GM12864 (cell line): Measurements from ENCODE around the gene ZG16B.
A peak's percentile ranks its signal among the peaks of the same experiment; 100 is the strongest.

Experiments used
- DNase-seq: peaks from one replicate; pipeline ENCODE4 v3.0.0-alpha.2; 2011; ENCODE audit warnings: low read depth
- H3K4me3 ChIP-seq: 2 replicates; pipeline ENCODE4 v1.5.1; 2011; ENCODE audit warnings: mild to moderate bottlenecking, low read depth, low read length, control low read depth
- CTCF ChIP-seq: IDR thresholded peaks from 2 replicates; pipeline ENCODE4 v1.5.1; 2011; ENCODE audit warnings: low read depth, mild to moderate bottlenecking, moderate library complexity, low read length, control low read depth, inconsistent platforms; ENCODE audit errors: missing control alignments

ZG16B gene

GRCh38 chr16:2814551-2815298 lies 15.4 kb upstream of the ZG16B start:
- no peak overlapping the region for H3K4me3 ChIP-seq
- TF ChIP-seq CTCF = no peak
- DNase-seq = no peak

GRCh38 chr16:2815299-2815771 lies 14.8 kb upstream of the ZG16B start:
- no peak overlapping the region for H3K4me3 ChIP-seq
- no peak for TF ChIP-seq CTCF
- DNase-seq = no peak

GRCh38 chr16:2816751-2817339 lies 13.3 kb upstream of the ZG16B start, which contains the start of gene PRSS21:
Gene PRSS21 (plus strand): TSS chr16:2817237. CDS start chr16:2817269, 32 bp downstream.
- peak; percentile 41 for TF ChIP-seq CTCF
- no peak for DNase-seq
- no peak within 1 kb of the TSS; the same call in 1 of the 2 replicates for H3K4me3 ChIP-seq

- no peak for DNase-seq
- H3K4me3 ChIP-seq = no peak overlapping the region; the same call in 1 of the 2 replicates
- TF ChIP-seq CTCF = no peak
Observed at GRCh38 chr16:2817340-2818271, 12.5 kb upstream of the ZG16B start.

GRCh38 chr16:2818272-2818876 lies 11.7 kb upstream of the ZG16B start:
- DNase-seq = no peak
- H3K4me3 ChIP-seq = no peak overlapping the region
- no peak for TF ChIP-seq CTCF

- no peak for DNase-seq
- TF ChIP-seq CTCF = no peak
- no peak overlapping the region for H3K4me3 ChIP-seq
Observed at GRCh38 chr16:2819179-2819938, 10.7 kb upstream of the ZG16B start.
